ENCODE data around the gene TRIM67.

Gene TRIM67

DNA sequence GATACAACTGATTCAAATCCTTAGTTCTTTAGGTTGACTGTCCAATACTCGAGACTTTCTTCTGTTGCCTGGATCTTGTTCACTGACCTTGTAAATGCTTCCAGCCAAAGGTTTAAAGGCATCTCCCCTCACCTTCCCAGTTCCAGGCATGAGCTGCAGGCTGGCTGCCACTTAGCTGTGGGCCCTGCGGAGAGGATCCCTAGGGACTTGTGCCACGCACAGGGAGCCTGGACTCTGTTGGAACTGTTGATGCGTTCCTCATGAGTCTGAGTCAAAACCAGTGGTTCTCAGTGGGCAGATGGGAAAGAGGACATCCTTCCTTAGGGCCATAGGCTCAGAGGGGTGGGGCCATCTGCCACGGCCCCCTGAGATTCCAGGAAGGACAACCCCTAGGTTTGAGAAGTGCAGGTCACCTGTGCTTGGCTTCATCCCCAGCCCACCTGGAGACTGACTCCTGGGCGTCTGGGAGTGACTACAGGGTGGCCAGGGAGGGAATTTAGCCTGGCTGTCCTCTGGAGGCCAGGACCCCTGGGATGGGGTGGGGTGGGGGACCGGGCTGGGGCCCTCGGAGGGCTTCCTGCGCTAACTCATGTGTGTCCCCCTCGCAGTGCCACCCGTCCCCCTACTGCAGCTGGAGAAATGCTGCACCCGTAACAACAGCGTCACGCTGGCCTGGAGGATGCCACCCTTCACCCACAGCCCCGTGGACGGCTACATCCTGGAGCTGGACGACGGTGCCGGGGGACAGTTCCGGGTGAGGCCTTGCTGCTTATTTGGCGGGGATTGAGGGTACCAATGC is 41.6 kb downstream of the TRIM67 start:
- TF ChIP-seq, protein P1, sequence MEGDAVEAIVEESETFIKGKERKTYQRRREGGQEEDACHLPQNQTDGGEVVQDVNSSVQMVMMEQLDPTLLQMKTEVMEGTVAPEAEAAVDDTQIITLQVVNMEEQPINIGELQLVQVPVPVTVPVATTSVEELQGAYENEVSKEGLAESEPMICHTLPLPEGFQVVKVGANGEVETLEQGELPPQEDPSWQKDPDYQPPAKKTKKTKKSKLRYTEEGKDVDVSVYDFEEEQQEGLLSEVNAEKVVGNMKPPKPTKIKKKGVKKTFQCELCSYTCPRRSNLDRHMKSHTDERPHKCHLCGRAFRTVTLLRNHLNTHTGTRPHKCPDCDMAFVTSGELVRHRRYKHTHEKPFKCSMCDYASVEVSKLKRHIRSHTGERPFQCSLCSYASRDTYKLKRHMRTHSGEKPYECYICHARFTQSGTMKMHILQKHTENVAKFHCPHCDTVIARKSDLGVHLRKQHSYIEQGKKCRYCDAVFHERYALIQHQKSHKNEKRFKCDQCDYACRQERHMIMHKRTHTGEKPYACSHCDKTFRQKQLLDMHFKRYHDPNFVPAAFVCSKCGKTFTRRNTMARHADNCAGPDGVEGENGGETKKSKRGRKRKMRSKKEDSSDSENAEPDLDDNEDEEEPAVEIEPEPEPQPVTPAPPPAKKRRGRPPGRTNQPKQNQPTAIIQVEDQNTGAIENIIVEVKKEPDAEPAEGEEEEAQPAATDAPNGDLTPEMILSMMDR (IDR thresholded peaks at IDR 0.05; ENCODE audit: insufficient read depth, low read length, missing control alignments): no peak
- POLR2A ChIA-PET: no interaction called here
- DNase-seq (ENCODE audit: low read depth, low spot score): no peak
- no peak overlapping the region for H3K4me3 ChIP-seq (ENCODE audit: low read depth, low read length)
- CTCF ChIA-PET: interaction anchor here (1.1 to 1.6 kb wide), 2 partner anchors 221 to 286 kb away, joined by 3 to 4 read pairs; no protein-coding TSS in a partner anchor

DNA sequence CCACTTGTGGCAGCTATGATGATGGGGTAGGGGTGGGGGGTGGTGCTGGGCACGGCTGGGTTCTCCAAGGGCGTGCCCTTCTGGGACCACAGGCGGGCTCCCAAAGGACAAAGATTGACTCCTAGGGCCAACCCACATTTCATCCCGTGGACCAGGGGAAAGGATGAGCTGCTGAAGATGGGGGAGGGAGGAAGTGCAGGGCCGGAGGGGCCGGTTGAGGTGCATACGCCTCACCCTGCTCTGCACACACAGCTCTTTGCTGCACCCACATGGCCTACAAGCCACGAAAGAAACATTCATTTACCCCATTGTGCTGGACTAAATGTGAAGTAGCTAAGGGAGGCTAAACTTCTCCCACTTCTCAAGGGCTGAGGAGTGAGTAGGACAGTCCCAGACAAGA is 45.0 kb downstream of the TRIM67 start:
- TF ChIP-seq, protein P1 (IDR thresholded peaks at IDR 0.05; ENCODE audit: insufficient read depth, low read length, missing control alignments): peak; percentile 16
- CTCF ChIA-PET: interaction anchor here (0.9 to 3.8 kb wide), 21 partner anchors 8 to 410 kb away, joined by 3 to 48 read pairs (median 5); partner anchors contain the start of gene FAM89A
- no peak overlapping the region for H3K4me3 ChIP-seq (ENCODE audit: low read depth, low read length)
- DNase-seq (ENCODE audit: low read depth, low spot score): no peak
- POLR2A ChIA-PET: interaction anchor here (0.6 kb wide), 1 partner anchor 174 kb away, joined by 3 read pairs; no protein-coding TSS in a partner anchor

- DNase-seq (ENCODE audit: low read depth, low spot score): no peak
- TF ChIP-seq, protein P1 (IDR thresholded peaks at IDR 0.05; ENCODE audit: insufficient read depth, low read length, missing control alignments): no peak
- no peak overlapping the region for H3K4me3 ChIP-seq (ENCODE audit: low read depth, low read length)
- ChIA-PET CTCF (interaction anchor here (0.7 to 3.8 kb wide), 22 partner anchors 8 to 410 kb away, joined by 3 to 48 read pairs (median 5); partner anchors contain the start of gene FAM89A), POLR2A (no interaction called here)
Measured at GRCh38 chr1:231207437-231207836, 45.6 kb downstream of the TRIM67 start.

- no peak overlapping the region for H3K4me3 ChIP-seq (ENCODE audit: low read depth, low read length)
- ChIA-PET CTCF (interaction anchor here (1.1 to 4.6 kb wide), 9 partner anchors 9 to 412 kb away, joined by 3 to 86 read pairs (median 13); no protein-coding TSS in a partner anchor), POLR2A (no interaction called here)
- TF ChIP-seq, protein P1 (IDR thresholded peaks at IDR 0.05; ENCODE audit: insufficient read depth, low read length, missing control alignments): no peak
- DNase-seq (ENCODE audit: low read depth, low spot score): no peak
Measured at GRCh38 chr1:231208980-231209379, 47.1 kb downstream of the TRIM67 start.

- DNase-seq (ENCODE audit: low read depth, low spot score): no peak
- POLR2A ChIA-PET: no interaction called here
- TF ChIP-seq, protein P1 (IDR thresholded peaks at IDR 0.05; ENCODE audit: insufficient read depth, low read length, missing control alignments): no peak
- H3K4me3 ChIP-seq (ENCODE audit: low read depth, low read length): no peak overlapping the region
- CTCF ChIA-PET: interaction anchor here (1.1 to 4.6 kb wide), 18 partner anchors 9 to 413 kb away, joined by 3 to 86 read pairs (median 8); no protein-coding TSS in a partner anchor
Measured at GRCh38 chr1:231209531-231209930, 47.7 kb downstream of the TRIM67 start.

DNA sequence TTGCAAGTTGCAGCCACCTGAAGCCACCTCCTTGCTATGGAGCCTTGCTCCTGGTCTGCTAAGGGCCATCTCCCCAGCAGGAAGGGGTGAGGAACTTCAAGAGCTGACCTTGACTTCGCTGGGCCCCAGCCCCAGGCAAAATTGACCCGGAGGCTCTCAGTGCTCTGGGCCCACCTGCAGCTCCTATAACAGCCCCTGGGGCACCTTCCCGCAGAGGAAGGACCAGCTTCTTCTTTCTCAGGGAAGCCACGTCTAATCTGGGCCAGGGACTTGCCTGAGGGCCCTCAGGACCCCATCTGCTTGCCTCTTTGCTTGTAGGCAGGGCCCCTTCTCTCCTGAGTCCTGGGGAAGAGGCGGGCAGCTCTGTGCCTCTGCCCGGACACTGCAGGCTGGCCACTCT is 48.3 kb downstream of the TRIM67 start:
- TF ChIP-seq, protein P1 (IDR thresholded peaks at IDR 0.05; ENCODE audit: insufficient read depth, low read length, missing control alignments): no peak
- ChIA-PET POLR2A (no interaction called here), CTCF (interaction anchor here (0.7 to 4.6 kb wide), 35 partner anchors 8 to 413 kb away, joined by 3 to 86 read pairs (median 6); no protein-coding TSS in a partner anchor)
- no peak overlapping the region for H3K4me3 ChIP-seq (ENCODE audit: low read depth, low read length)
- DNase-seq (ENCODE audit: low read depth, low spot score): no peak

Measured in AG04449 (cell line).